GM19372 (cell line): ENCODE data around the gene FOXF1.

ENCODE experiments used
- ATAC-seq: cut with Tn5 transposase; IDR thresholded peaks from one replicate; pipeline ENCODE4 v1.9.1; 2021; ENCODE audit warnings: mild to moderate bottlenecking, low read depth, moderate library complexity; ENCODE audit not compliant: unreplicated experiment

The FOXF1 gene

DNA sequence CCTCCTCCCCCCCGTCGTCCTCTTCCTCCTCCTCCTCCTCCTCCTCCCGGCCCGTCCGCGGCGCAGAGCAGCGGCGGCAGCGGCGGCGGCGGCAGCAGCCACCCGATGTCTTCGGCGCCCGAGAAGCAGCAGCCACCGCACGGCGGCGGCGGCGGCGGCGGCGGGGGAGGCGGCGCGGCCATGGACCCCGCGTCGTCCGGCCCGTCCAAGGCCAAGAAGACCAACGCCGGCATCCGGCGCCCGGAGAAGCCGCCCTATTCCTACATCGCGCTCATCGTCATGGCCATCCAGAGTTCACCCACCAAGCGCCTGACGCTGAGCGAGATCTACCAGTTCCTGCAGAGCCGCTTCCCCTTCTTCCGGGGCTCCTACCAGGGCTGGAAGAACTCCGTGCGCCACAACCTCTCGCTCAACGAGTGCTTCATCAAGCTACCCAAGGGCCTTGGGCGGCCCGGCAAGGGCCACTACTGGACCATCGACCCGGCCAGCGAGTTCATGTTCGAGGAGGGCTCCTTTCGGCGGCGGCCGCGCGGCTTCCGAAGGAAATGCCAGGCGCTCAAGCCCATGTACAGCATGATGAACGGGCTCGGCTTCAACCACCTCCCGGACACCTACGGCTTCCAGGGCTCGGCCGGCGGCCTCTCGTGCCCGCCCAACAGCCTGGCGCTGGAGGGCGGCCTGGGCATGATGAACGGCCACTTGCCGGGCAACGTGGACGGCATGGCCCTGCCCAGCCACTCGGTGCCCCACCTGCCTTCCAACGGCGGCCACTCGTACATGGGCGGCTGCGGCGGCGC, at the start of gene FOXF1:
FOXF1 (plus strand) TSS at position 63 of the 797 bp plus-strand sequence; CDS start at position 106, 43 bp downstream.
- no peak for ATAC-seq

DNA sequence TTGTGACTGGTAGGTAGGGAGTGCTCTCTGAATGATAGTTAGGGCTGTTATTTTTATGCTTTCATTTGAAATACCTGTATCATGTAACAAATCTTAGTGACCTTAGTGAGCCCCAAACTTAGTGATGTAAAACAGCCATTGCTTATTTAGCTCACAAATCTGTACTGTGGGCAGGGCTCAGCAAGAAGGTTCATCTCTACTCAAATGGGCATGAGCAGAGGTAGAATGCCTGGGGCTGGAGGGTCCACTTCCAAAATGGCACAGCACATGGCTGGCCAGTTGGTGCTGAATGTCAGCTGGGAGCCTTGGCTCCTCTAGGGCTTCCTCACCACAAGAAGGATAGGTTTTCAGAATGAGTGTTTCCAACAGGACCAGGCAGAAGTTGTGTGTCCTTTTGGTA, 49.3 kb upstream of the FOXF1 start:
- no peak for ATAC-seq

DNA sequence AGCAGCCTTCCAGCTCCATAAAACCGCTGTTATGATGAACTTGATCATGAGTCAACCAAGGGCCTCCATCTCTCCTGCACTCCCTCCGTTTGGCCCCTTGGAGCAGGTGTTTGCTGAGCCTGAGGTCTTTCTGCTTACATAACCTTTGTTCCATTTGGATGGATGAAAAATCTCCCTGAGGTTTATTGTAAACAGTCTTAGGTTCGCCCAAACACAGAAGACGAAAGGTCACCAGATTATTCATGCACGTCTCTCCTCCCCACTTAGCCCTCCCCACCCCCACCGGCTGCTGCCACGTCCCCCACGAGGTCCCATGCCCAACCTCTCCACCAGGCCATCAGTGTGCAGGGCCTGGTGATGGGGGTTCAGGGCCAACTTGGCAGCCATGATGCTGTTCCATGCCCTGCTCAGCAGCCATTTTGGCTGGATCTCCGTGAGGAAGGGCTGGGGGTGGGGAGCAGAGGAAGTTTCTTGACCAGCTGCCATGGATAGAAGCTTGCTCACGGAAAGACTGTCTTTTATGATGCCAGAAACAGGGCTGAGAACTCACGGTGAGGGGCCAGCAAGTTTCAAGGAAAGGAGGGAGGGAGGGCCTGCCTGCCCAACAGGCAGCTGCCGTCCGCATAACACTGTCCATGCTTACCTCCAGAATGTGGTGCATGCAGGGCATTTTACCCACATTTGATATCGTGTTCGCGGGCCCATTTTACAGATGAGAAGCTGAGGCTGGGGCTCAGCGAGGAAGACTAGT, 47.8 kb upstream of the FOXF1 start:
- ATAC-seq = no peak

DNA sequence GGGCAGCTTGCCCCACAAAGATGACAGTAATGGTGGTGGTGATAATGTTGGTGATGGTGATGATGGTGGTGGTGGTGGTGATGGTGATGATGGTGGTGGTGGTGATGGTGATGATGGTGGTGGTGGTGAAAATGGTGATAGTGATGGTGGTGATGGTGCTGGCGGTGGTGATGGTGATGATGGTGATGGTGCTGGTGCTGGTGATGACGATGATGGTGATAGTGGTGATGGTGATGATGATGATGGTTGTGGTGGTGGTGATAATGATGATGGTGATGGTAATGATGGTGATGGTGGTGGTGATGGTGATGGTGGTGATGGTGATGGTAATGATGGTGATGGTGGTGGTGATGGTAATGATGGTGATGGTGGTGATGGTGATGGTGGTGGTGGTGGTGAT, 46.3 kb upstream of the FOXF1 start:
- ATAC-seq = no peak

DNA sequence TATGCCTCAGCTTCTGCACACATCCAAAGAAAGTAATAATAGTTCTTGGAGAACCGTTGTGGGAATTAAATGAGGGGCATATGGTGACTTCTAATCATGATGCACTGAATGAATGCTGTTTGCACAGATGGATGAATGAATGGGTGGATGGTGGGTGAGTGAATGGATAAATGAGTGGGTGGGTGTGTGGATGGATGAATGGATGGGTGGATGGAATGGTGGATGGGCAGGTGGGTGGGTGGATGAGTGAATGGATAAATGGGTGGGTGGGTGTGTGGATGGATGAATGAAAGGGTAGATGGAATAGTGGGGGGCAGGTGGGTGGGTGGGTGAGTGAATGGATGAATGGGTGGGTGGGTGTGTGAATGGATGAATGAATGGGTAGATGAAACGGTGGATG, 44.9 kb upstream of the FOXF1 start:
- no peak for ATAC-seq

DNA sequence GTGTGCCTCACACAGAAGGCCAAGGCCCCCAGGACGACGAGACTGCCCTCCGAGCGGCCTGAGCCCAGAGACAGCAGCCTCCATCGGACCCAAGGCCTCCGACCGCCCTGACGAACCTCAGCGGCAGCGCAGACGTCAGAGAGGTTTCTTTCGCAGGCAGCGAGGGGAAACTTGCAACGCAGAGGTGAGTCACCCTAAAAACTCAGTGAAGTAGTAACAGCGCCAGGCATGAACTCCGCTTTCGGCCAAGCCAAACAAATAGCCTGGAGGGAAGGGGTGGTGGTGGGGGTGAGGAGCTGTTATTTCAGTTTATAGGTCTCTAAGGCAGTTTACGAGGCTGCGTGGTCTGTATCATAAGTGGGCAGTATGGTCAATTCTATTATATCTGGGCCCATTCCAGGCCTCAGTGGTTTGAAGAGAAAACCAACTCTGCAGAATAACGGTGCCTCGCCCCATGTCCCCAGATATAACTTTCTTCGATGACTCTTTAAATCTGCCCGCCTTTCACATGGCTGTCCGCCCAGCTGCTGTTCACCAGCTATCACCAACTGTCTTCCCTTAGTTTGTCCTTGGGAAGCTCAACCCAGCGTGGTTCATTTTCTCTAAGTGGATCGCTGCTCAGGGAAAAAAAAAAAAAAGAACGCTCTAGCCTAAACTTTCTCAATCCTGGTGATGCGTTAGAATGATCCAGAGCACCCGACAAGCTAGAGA, 43.5 kb upstream of the FOXF1 start:
- ATAC-seq = no peak

DNA sequence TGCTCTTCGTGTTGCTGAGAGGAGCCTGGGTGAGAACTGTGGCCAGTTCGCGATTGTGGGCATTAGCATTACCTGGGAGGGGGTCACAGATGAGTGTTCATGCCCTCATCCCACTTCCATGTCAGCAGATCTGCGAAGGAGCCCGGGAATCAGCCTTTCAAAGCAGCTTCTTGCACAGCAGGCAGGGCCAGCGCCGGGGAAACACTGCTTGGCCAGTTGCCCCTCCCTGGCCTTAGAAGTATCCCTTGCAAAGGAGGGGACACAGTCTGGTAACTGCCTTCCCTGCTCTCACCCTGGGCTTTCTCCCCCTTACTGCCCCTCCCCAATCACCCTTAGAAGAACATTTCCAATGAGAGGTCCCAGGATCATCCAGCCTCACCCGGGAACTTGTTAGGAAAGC, 42.8 kb upstream of the FOXF1 start:
- ATAC-seq = no peak

DNA sequence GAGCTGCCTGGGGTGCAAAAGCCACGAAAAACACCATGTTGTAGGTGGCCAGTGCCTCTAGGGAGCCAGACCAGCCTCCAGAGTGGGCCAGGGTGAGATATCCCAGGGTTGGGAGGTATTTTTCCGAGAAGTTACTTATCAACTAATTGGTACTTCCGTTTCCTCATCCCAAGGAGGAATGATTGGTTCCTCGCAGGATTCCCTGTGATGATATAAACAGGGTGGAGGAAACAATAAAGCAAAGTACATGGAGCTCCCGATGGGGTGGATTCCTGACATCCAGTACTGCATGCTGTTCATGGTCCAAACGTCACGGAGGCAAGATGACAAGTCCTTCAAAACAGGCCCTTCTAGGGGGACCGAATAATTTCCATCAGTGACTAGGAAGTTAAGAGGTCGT, 39.4 kb upstream of the FOXF1 start:
- no peak for ATAC-seq

DNA sequence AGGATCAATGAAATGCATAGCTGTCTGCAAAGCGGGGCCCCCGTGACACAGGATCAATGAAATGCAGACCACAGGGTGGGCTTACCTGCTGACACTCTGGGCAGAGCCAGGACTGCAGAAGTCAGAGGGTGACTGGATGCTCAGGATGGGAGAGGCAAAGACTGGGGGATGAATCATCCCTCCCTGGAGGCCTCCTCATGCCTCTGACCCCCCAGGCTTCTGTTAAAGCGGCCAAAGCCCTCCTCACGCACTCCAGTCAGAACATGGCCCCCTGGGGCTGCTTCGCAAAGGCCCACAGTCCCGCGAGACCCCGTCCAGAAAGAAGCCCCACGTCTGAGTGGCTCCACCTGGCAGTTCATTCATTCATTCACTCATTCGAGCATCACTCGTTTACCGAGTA, 38.4 kb upstream of the FOXF1 start:
- ATAC-seq = no peak

DNA sequence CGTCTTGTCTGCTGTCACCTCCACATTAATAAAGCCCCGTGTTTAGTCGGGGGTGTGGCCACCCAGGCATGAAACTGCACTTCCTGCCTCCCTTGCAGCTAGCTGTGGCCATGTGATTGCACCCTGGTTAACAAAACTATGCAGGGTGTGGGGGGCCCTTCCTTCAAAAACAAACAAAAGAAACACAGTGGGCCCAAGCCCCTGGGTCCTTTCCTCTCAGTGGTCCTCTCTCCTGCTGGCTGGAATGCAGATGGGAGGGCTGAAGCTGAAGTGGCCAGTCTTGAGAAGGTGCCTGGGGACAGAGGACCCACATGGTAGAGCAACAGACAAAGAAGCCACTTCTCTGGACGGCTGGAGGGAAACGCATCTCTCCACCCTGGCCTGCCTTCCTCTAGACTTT, 38.0 kb upstream of the FOXF1 start:
- no peak for ATAC-seq

DNA sequence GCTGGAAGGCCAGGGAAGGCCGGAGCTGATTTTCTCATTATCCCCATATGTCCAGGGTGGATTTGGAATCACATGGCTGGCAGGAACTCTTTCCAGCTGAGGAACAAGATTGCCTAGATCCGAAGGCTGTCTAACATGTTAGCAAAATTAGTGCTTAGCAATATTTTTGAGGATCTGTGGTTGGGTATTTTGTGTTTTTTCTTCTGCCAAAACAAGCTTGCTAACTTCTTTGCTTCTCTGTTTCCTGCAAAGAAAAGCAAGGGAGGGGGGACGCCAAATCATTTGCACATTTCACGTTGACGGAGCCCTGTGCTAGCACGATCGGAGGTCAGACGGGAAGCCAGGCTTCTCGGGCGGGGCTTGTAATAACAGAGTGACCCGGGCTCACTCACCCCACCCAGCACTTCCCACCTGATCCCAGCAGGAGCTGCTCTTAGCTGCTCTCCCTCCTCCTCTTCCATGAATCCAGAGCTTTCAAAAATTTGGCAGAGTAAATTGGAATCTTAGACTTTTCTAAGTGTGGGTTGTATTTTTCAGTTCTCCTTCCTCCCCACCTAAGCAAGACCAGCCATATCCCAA, 33.3 kb upstream of the FOXF1 start:
- ATAC-seq = no peak

DNA sequence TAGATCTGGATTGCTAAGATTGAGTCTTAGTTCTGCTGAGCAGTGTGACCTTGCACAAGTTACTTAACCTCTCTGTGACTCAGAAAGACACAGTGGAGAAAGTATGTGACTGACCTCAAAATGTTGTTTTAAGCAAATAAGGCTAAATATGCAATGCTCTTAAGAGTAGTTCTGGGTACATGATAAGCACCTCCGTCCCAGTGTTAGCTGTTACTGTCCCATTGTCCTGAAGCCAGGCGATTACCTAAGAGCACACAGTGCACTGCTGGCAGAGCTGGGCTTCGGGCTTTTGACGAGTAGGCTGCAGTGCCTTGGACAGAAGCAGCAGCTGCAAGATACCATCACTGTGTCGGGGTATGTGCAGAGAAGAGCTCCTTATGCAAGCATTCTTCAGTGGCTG, 32.7 kb upstream of the FOXF1 start:
- ATAC-seq = no peak

DNA sequence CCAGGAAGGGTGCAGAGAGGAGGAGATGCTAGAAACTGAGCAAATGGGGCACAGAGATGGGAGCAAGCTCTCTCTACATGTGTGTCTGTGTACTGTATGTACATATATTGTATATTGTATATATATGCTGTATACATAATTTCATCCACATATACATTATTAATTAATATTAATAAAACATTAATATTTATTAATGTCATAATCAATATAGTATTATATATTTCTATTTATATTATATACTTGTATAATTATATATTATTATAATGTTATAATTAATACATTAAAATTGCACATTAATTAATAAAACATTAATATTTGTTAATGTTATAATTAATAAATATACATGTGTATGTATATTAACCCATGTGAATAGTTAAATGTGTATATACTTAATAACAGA, 31.5 kb upstream of the FOXF1 start:
- ATAC-seq = no peak

DNA sequence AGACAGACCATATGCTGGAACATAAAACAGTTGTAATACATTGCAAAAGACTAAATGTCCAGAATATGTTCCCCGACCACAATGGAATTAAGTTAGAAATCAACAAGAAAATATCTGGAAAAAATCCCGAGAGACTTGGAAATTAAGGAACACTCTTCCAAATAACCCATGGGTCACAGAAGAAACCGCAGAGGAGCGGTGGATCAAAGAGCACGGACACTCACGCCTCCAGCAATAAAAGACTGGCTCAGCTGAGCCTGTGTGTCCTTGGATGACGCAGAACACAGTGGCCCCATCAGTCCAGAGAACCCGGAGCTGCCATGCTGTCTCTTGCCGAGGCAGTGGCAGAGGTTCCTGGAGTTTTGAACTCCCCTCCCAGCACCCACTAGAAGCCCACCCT, 30.9 kb upstream of the FOXF1 start:
- no peak for ATAC-seq

DNA sequence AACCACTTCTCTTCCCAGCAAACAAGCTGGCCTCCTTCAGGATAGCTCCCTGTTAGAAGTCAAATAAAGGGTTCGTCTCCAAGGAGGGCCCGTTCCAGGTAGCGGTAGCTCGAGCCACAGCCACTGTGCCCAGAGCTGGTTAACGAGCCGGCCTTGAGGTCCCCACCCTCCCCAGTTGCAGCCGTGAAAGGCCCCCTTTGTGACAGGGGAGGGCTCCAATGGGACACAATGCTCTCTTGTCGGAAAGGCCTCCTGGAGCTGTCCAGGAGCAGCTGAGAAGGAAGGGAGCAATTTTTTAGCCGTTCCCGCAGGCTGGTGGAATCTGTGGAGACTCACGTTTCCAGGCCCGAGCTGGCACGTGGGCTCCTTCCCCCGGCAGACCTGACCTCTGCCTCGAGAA, 29.9 kb upstream of the FOXF1 start:
- no peak for ATAC-seq

DNA sequence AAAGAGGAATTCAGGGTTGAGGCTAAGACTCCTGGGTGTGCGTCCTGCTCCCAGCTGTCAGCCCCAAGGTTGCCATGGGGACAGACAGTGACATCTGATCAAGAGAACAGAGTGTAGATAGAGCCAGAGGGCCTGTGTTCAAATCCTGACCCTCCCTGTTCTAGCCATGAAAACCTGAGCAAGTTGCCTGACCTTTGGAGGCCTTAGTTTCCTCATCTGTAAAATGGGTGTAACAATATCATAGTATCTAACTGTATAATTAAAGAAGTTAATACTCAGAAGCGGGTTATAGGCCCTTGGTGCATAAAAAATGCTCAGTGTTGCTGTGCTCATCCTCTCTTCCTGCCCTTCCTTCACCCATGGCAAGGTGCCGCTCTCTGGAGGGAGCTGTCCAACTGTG, 28.7 kb upstream of the FOXF1 start:
- ATAC-seq = no peak

DNA sequence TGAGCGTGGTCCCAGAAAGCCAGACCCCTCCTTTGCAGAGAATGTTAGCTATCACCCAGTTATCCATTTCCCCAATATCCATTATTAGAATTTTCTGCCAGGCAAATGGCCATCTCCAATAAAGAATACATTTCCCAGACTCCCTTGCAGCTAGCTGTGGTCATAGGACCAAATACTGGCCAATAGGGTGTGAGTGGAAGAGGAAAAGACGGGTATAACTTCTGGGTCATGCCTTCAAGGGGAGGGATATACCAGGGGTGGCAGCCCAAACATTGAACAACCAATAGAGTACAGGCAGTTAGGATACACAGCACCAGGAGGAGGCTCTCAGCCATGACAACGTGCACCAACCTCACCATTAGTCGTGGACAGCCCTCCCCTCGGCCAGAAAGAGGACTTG, 26.1 kb upstream of the FOXF1 start:
- ATAC-seq = no peak

DNA sequence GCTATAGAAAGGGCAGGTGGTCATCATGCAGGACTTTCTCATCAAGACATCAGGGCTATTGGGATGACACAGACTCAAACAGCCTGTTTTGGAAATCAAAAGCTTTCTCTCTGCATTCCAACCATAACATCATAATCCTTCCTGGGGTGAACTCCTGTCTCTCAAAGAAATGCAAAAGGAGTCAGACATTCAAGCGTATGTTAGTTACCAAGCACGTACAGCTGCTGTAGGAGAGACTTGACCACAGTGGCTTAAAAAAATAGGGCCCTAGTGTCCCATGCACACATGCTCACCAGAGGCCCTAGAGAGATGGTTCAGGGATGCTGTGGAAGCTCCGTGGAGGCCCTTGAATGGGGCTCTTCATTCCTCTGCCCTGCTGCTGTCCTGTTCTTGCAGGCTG, 24.6 kb upstream of the FOXF1 start:
- ATAC-seq = no peak

DNA sequence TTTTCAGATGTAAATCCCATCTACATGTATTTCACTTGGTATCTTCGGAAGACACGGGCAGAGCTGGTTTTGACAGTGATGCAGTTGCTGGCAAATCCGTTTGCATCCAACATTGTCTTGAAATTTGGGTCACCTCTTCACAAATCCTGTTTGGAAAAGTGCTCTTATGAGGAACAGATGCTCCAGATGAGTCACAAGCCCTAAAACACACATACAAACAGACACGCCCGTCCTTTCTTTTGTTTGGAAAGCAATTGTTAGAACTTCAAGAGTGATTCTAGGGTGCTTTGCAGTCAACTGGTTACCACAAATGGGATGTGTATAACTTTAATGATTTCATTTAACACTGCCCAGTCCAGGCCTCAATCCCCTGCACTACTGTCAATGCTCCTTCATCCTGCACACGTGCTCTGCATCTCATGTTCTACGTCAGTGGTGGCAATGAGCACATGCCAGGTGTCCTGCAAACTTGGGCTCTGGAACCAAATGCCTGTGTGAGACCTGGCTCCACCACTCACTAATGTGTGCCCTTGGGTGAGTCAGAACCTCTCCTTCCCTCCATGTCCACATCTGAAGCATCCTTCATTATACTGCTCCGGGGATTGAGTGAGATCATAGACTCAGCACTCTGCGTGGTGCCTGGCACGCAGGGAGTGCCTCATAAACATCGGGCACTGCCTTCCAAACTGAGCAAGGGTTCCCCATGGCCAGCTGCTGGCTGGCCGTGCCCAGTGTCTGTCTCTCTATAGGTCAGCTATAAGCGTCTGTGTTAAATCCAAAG, 19.3 kb upstream of the FOXF1 start:
- ATAC-seq = no peak

DNA sequence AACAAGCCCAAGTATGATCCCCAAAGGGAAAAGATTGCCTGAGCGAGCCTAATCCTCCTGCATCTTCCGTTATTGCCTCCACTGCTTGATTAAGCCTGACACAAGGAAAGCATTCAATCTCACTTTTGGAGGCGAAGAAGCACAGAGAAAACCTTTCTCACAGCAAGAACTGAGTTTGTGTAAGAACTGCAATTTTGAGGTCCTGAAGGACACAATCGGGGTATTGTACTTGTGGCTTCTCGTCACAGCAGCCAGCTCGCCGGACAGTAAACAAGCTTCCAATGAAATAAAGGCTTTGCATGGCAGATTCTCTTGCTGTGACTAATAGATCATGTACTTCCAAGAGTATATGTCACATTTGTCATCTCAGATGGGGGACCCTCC, 18.7 kb upstream of the FOXF1 start:
- ATAC-seq = no peak
